Gastrocnemius medialis (tissue), 4 donors: ENCODE measurements around the gene PAX2. TPM values are rescaled to one million over a fixed set of nuclear protein-coding genes. Genes with fewer than 3 reads are reported as not detected.

ENCODE experiments used
- ATAC-seq, 2 donors: fragments of 150-250 bp; one replicate each; pipeline ENCODE4 v1.9.1; 2016
- DNase-seq, 2 donors: peaks; one replicate each; pipeline ENCODE4 v3.0.0-alpha.2; 2019
- H3K27ac ChIP-seq, 4 donors: fragments of 200-600 bp; sonication (generic); 1 replicate in 1 of 4; 2 replicates in 3 of 4; pipeline ENCODE4 v1.5.1; 2016 to 2018; ENCODE audit warnings: mild to moderate bottlenecking in 2 of 4, moderate library complexity in 1 of 4
- H3K27me3 ChIP-seq, 3 donors: fragments of 200-600 bp; sonication (generic) in 2 of 3; 1 replicate in 1 of 3; 2 replicates in 2 of 3; pipeline versions ENCODE4 v1.5.1 to v1.6.0; 2016 to 2019; ENCODE audit warnings: mild to moderate bottlenecking in 1 of 3, moderate library complexity in 1 of 3
- H3K36me3 ChIP-seq, 2 donors: fragments of 200-600 bp; sonication (generic) in 1 of 2; one replicate each; pipeline ENCODE4 v1.5.1; 2017 to 2018
- H3K4me1 ChIP-seq, 2 donors: fragments of 200-600 bp; sonication (generic) in 1 of 2; one replicate each; pipeline ENCODE4 v1.5.1; 2016 to 2017; ENCODE audit warnings: mild to moderate bottlenecking in 2 of 2
- H3K4me3 ChIP-seq, 4 donors: fragments of 200-600 bp; sonication (generic) in 3 of 4; 1 replicate in 1 of 4; 2 replicates in 3 of 4; pipeline ENCODE4 v1.5.1; 2016 to 2019; ENCODE audit warnings: mild to moderate bottlenecking in 2 of 4
- H3K9me3 ChIP-seq, 3 donors: fragments of 200-600 bp; sonication (generic) in 2 of 3; 1 replicate in 1 of 3; 2 replicates in 2 of 3; pipeline ENCODE4 v1.5.1; 2016 to 2019
- POLR2A ChIP-seq, 2 donors: fragments of 450-650 bp; IDR thresholded peaks; one replicate each; pipeline ENCODE4 v1.6.1; 2017; ENCODE audit warnings: antibody characterized with exemption in 2 of 2, mild to moderate bottlenecking in 2 of 2, moderate library complexity in 2 of 2
- in situ Hi-C, 4 donors: fragments of 200-750 bp; cut with MboI; loops; one replicate each; pipeline versions ENCODE4 v1.15.0 to v1.8.0; 2017; ENCODE audit warnings: low sequenced_read_pairs in 4 of 4
- intact Hi-C: fragments of 100-400 bp; cut with DNase I; formaldehyde crosslinking; loops from one replicate; pipeline ENCODE4 v1.15.1; 2023; ENCODE audit warnings: low total_unique reads
- total RNA-seq, 4 donors: library from RNA; depleted of rRNA; stranded (reverse); fragments of >200 nt; gene quantifications; one replicate each; pipeline versions ENCODE4 v1.1.0 to v1.2.3, GENCODE V29; 2016
- TF ChIP-seq, protein P1 (sequence below), 5 experiments: fragments of 450-650 bp in 3 of 5; fragments of 200-600 bp in 2 of 5; sonication (generic) in 2 of 5; IDR thresholded peaks in 4 of 5; conservative IDR thresholded peaks in 1 of 5; 1 replicate in 4 of 5; 2 replicates in 1 of 5; pipeline ENCODE4 v1.5.1; 2016 to 2019; ENCODE audit warnings: antibody characterized with exemption in 5 of 5, mild to moderate bottlenecking in 3 of 5, moderate library complexity in 3 of 5

Gene PAX2
- total RNA-seq, 4 donors from 2014 or later, result not detected

DNA sequence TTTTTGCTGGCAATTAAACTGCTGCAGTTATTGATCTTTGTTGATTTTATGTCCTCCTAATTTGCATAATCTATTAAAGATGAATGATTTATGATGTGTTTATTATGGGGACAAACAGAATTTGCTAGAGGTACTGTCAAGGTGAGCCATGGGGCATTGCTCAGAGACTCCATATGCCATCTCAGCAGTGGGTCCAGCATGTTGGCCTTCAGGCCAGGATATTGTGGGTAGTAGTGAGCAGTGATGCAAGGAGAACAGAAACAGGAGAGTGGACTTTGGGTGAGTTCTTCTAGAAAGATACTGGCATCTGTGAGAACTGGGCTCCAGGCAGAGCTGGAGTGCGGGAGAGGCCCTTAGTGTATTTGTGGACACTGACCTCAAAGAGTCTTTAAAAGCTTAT is 65.9 kb downstream of the PAX2 start:
- Histone ChIP-seq H3K9me3 (no peaks in the 10 kb centered on the region), H3K27ac (no peak overlapping the region), H3K36me3 (no peaks in the 10 kb centered on the region), H3K27me3 (peaks cover 17 to 46% (median 28%) of the 10 kb centered on the region in 3 donors), H3K4me3 (no peak overlapping the region), H3K4me1 (no peaks in the 10 kb centered on the region)
- TF ChIP-seq, protein P1, sequence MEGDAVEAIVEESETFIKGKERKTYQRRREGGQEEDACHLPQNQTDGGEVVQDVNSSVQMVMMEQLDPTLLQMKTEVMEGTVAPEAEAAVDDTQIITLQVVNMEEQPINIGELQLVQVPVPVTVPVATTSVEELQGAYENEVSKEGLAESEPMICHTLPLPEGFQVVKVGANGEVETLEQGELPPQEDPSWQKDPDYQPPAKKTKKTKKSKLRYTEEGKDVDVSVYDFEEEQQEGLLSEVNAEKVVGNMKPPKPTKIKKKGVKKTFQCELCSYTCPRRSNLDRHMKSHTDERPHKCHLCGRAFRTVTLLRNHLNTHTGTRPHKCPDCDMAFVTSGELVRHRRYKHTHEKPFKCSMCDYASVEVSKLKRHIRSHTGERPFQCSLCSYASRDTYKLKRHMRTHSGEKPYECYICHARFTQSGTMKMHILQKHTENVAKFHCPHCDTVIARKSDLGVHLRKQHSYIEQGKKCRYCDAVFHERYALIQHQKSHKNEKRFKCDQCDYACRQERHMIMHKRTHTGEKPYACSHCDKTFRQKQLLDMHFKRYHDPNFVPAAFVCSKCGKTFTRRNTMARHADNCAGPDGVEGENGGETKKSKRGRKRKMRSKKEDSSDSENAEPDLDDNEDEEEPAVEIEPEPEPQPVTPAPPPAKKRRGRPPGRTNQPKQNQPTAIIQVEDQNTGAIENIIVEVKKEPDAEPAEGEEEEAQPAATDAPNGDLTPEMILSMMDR (IDR thresholded peaks at IDR 0.05 in 4 of 5, conservative IDR thresholded peaks at IDR 0.05 in 1 of 5), result no peak
- TF ChIP-seq POLR2A (IDR thresholded peaks at IDR 0.05), result no peak
- DNase-seq (no peak), ATAC-seq (no peak)
- in situ Hi-C loops (no loop called here), intact Hi-C loops (no loop called here)

DNA sequence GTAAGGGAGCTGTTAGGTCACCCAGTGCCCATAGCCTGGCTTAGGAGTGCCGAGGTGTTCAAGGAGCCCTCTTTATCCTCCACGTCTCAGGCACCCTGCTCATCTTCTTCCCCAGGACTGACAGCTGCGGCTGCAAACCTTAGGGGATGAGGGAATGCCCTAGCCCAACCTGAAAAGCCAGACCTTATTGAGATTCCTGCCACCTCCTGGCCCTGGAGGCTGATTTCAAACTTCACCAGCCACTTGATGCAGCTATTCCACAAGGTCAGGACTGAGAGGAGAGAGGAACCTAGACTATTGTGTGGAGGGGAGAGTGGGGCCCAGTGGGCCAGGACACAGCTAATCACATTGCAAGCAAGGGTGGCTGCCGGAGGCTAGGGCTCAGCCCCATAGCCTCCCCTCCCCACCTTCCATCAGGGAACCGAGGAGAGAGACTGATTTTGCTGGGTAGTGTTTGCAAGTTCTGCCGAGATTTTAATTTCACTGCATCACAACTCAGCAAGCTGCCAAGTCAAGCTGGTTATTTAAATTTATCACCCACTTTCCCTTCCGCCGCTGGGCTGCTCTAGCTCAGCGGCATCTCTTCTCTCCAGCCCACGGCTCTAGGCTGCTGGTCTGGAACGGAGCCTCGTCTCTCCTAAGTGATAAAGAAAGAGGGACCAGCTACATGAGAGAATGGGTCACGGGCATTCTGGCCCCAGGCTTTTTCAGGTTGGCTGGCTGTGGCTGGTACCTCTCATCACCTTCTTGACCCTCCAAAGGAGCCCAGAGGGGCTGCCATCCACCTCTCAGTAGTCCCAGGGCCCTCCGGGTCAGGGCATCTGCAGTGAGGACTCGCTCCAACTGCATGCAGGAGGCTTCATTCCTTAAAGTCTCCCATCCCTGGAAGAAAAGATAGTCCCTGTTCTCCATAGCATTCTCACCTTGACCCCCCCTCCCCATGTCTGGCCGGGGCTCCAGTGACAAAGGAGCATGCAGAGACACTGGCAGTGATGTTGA is 66.7 kb downstream of the PAX2 start:
- in situ Hi-C loops, result no loop called here
- Histone ChIP-seq H3K9me3 (no peaks in the 10 kb centered on the region), H3K27me3 (peaks cover 18 to 42% (median 31%) of the 10 kb centered on the region in 3 donors), H3K4me3 (no peak overlapping the region), H3K4me1 (no peaks in the 10 kb centered on the region), H3K27ac (no peak overlapping the region), H3K36me3 (no peaks in the 10 kb centered on the region)
- TF ChIP-seq POLR2A (IDR thresholded peaks at IDR 0.05), result no peak
- TF ChIP-seq, protein P1 (IDR thresholded peaks at IDR 0.05 in 4 of 5, conservative IDR thresholded peaks at IDR 0.05 in 1 of 5), result no peak
- intact Hi-C loops, result no loop called here
- no peak for ATAC-seq
- DNase-seq, result no peak

DNA sequence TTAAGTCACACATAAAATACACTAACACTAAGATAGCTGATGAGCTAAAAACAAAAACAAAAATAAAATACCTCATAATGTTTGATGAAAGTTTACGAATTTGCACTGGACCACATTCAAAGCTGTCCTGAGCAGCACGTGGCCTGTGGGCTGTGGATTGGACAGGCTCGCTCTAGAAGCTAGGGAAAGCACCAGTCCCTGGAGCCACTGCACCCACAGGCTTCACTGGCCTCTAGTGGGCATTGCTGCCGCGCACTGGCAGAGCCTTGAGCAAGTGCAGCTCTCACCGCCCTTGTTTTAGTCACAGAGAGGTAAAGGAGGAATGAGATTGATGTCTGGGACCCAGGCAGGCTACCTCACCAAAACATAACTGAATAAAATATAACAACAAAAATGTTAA is 67.6 kb downstream of the PAX2 start:
- Histone ChIP-seq H3K27ac (no peak overlapping the region), H3K27me3 (peaks cover 27 to 43% (median 28%) of the 10 kb centered on the region in 3 donors), H3K9me3 (no peaks in the 10 kb centered on the region), H3K4me3 (no peak overlapping the region), H3K36me3 (no peaks in the 10 kb centered on the region), H3K4me1 (no peaks in the 10 kb centered on the region)
- ATAC-seq (no peak), DNase-seq (no peak)
- TF ChIP-seq, protein P1 (IDR thresholded peaks at IDR 0.05 in 4 of 5, conservative IDR thresholded peaks at IDR 0.05 in 1 of 5), result no peak
- no peak for TF ChIP-seq POLR2A (IDR thresholded peaks at IDR 0.05)
- intact Hi-C loops (no loop called here), in situ Hi-C loops (no loop called here)

DNA sequence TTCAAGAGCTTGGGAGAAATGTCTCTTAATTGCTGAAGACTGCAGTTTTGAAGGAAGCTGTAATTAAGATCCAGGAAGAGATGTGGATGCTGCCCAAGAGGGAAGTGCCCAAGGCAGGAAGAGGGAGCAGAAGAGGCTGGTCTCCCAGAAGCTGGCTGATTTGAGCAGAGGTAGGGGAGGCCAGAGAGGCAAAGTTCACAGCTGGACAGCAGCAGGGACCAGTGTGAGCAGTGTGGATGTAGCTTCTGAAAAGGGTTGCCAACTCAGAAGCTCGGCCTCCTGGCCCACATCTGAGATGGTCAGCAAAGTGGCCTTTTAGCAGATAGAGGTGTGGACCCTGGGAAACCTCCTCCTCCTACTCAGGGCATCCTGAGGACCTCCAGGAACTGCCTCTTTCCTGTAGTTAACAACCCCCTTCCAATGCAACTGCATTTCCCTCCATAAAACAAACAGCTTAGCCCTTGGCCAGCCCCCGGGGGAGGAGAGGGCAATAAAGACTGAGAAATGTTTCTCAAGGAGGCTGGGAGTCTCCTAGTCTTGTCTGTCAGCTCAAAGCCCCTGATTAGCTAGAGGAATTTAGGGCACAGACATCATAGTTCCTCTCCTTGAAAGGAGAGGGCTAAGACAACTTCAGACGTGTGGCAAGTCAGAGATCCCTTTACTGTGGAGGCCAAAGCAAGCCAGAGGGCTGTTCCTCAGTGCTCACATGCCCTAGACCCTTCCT is 69.5 kb downstream of the PAX2 start:
- DNase-seq, result no peak
- intact Hi-C loops, result no loop called here
- H3K27ac ChIP-seq, result no peak overlapping the region
- H3K9me3 ChIP-seq, result no peaks in the 10 kb centered on the region
- in situ Hi-C loops, result no loop called here
- no peak overlapping the region for H3K4me3 ChIP-seq
- H3K4me1 ChIP-seq, result no peaks in the 10 kb centered on the region
- no peak for TF ChIP-seq POLR2A (IDR thresholded peaks at IDR 0.05)
- TF ChIP-seq, protein P1 (IDR thresholded peaks at IDR 0.05 in 4 of 5, conservative IDR thresholded peaks at IDR 0.05 in 1 of 5), result no peak
- H3K36me3 ChIP-seq, result no peaks in the 10 kb centered on the region
- ATAC-seq, result no peak
- peaks cover 29 to 45% (median 39%) of the 10 kb centered on the region in 3 donors for H3K27me3 ChIP-seq
